Stimulated activated CD4-positive, alpha-beta T cell treated with anti-CD3 and anti-CD28 coated beads, TNF-alpha, amount 100 ng/mL, for 1 hour (primary cell): Measurements from ENCODE around the gene MAN1C1.
"Not testable (repeated sequence)": the region's sequence is repeated elsewhere in the genome, so short reads cannot be mapped to it uniquely, and the experiment has no call there.

Experiments used
- DNase-seq, 3 donors: peaks; one replicate each; pipeline ENCODE4 v3.0.0-alpha.2; 2020; ENCODE audit warnings: low read depth in 3 of 3, low spot score in 1 of 3

The MAN1C1 gene

GRCh38 chr1:25734991-25735390 is 118.4 kb downstream of the MAN1C1 start:
- DNase-seq, result not testable (repeated sequence)

- DNase-seq, result no peak
Measured at GRCh38 chr1:25735956-25736529, 119.5 kb downstream of the MAN1C1 start.

- DNase-seq, result no peak
Measured at GRCh38 chr1:25737130-25737529, 120.5 kb downstream of the MAN1C1 start.

GRCh38 chr1:25738499-25738898 is 121.9 kb downstream of the MAN1C1 start:
- no peak for DNase-seq

GRCh38 chr1:25739341-25739740 is 122.8 kb downstream of the MAN1C1 start:
- no peak for DNase-seq

- DNase-seq, result no peak
Measured at GRCh38 chr1:25740071-25740470, 123.5 kb downstream of the MAN1C1 start.

- no peak for DNase-seq
Measured at GRCh38 chr1:25742316-25742715, 125.7 kb downstream of the MAN1C1 start.

- no peak for DNase-seq
Measured at GRCh38 chr1:25743164-25744139, 126.9 kb downstream of the MAN1C1 start.

- no peak for DNase-seq
Measured at GRCh38 chr1:25744140-25744581, 127.6 kb downstream of the MAN1C1 start.

GRCh38 chr1:25744636-25745425 is 128.2 kb downstream of the MAN1C1 start:
- DNase-seq, result no peak

- no peak for DNase-seq
Measured at GRCh38 chr1:25746299-25747045, 129.9 kb downstream of the MAN1C1 start.

GRCh38 chr1:25747046-25747719 is 130.6 kb downstream of the MAN1C1 start:
- DNase-seq, result no peak

- DNase-seq, result no peak
Measured at GRCh38 chr1:25748531-25749205, 132.1 kb downstream of the MAN1C1 start.

- DNase-seq, result no peak
Measured at GRCh38 chr1:25750923-25751605, 134.5 kb downstream of the MAN1C1 start.

- DNase-seq, result no peak
Measured at GRCh38 chr1:25754470-25755181, 138.0 kb downstream of the MAN1C1 start.

- DNase-seq, result no peak
Measured at GRCh38 chr1:25755475-25756125, 139.0 kb downstream of the MAN1C1 start.

GRCh38 chr1:25756215-25756614 is 139.6 kb downstream of the MAN1C1 start:
- DNase-seq, result no peak
